Fibroblast of lung (primary cell): Measurements from ENCODE around the gene CAPNS2.

Experiments
- EZH2 ChIP-seq: IDR thresholded peaks from 2 replicates; pipeline ENCODE4 v1.5.1; 2012; ENCODE audit warnings: low read length, control low read depth, mild to moderate bottlenecking; ENCODE audit errors: missing control alignments
- TF ChIP-seq, protein P1 (sequence below), 2 donors: IDR thresholded peaks in 1 of 2; conservative IDR thresholded peaks in 1 of 2; 1 replicate in 1 of 2; 2 replicates in 1 of 2; pipeline ENCODE4 v1.5.1; 2011 to 2012; ENCODE audit warnings: low read length in 2 of 2, control low read depth in 1 of 2, inconsistent platforms in 1 of 2, low read depth in 1 of 2, mild to moderate bottlenecking in 1 of 2

DNA sequence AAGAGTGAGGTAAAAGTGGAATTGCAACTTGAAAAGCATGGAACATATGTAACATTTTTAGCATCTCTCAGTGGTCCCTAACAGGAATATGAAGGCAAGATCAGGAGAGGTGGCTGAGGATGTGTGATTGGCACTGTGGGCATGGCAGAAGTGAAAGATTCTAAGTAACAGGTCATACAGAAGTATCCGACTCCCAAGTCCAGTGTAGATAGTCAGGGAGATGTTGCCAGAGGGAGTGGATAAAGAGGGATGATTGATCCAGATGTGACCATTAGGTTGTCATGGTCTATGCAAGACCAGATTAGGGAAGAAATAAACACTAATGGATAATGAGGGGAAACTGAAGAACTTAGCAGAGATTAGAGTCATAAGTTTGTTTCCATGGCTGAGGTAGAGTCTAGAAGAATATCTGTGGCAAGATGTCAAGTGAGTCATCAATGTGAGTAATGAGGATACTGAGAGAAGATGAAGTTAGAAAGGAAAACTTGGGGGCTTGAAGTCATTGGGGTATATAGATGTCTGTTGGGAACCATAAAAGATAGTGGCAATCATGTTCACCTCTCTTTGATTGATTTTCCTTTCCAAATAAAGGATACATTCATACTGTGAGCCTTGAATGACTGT lies 23.9 kb upstream of the CAPNS2 start:
- TF ChIP-seq, protein P1, sequence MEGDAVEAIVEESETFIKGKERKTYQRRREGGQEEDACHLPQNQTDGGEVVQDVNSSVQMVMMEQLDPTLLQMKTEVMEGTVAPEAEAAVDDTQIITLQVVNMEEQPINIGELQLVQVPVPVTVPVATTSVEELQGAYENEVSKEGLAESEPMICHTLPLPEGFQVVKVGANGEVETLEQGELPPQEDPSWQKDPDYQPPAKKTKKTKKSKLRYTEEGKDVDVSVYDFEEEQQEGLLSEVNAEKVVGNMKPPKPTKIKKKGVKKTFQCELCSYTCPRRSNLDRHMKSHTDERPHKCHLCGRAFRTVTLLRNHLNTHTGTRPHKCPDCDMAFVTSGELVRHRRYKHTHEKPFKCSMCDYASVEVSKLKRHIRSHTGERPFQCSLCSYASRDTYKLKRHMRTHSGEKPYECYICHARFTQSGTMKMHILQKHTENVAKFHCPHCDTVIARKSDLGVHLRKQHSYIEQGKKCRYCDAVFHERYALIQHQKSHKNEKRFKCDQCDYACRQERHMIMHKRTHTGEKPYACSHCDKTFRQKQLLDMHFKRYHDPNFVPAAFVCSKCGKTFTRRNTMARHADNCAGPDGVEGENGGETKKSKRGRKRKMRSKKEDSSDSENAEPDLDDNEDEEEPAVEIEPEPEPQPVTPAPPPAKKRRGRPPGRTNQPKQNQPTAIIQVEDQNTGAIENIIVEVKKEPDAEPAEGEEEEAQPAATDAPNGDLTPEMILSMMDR (conservative IDR thresholded peaks at IDR 0.05 in 1 of 2, IDR thresholded peaks at IDR 0.05 in 1 of 2; ENCODE audit: low read depth in 1 of 2, low read length in 2 of 2), result no peak
- TF ChIP-seq EZH2, result no peak
